Stimulated activated CD8-positive, alpha-beta memory T cell treated with anti-CD3 and anti-CD28 coated beads, Interleukin-4, amount 100 ng/mL, for 4 hours (primary cell): ENCODE results near the gene AMHR2.
"Not testable (repeated sequence)": the region's sequence is repeated elsewhere in the genome, so short reads cannot be mapped to it uniquely, and the experiment has no call there.

Experiments used
- DNase-seq, 2 donors: peaks; one replicate each; pipeline ENCODE4 v3.0.0-alpha.2; 2020; ENCODE audit warnings: low read depth in 2 of 2, low spot score in 1 of 2

AMHR2 gene

DNA sequence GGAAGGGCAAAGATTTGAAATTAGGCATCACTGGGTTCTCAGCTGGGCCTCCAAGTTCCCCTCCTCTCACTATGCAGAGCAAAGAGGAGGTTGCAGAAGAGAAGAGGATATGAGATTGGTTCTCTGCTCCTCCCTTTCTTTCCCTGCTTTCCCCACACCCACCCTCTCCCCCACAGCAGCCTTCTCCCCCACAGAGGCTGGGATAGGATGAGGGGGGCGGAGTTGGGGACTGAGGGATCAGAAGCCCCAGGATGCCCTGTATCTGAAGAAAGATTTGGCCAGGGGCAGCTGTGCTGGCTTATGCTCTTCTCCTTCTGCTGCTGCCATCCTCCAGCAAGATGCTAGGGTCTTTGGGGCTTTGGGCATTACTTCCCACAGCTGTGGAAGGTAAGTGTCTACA lies at the start of gene AMHR2:
Gene AMHR2 (plus strand): TSS at position 259 of the 400 bp plus-strand sequence. CDS start 80 bp downstream, at position 339.
- no peak for DNase-seq

DNA sequence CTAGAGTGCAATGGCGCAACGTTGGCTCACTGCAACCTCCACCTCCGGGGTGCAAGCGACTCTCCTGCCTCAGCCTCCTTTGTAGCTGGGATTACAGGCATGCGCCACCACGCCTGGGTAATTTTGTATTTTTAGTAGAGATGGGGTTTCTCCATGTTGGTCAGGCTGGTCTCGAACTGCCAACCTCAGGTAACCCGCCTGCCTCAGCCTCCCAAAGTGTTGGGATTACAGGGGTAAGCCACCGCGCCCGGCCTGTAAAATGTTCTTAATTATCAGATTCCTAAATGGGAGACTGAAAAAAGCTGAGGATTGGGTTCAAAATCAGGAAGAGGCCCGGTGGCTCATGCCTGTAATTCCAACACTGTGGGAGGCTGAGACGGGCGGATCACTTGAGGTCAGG lies 49.4 kb upstream of the AMHR2 start:
- not testable (repeated sequence) for DNase-seq

DNA sequence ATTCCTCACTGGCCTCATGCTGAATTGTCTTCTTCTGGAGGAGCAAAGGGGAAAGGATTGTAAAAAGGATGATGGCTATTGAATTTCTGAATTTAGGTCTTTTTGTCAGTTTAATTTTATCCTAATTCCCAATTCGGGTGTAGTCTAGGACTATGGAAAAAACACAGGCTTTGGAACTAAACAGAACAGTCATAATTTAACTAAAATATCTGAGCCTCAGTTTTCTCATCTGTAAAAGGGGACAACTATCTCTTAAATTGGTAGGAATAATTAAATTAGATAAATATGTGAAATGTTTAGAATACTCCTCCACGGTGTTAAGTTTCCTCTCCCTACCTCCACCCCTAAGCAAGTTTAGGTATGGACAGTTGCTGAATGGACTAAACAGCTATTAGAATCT lies 46.9 kb upstream of the AMHR2 start:
- no peak for DNase-seq

DNA sequence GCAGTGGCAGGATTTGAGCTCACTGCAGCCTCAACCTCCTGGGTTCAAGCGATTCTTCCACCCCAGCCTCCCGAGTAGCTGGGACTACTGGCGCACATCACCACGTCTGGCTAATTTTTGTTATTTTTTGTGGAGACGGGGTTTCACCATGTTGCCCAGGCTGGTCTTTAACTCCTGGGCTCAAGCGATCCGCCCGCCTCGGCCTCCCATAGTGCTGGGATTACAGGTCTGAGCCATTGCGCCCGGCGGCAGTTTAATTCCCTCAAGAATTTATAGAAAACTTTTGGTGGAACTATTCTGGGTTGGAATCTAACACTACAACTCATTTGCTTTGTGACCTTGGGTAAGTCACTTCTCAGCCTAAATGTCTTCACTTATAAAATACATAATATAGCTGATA lies 45.4 kb upstream of the AMHR2 start:
- DNase-seq, result no peak

DNA sequence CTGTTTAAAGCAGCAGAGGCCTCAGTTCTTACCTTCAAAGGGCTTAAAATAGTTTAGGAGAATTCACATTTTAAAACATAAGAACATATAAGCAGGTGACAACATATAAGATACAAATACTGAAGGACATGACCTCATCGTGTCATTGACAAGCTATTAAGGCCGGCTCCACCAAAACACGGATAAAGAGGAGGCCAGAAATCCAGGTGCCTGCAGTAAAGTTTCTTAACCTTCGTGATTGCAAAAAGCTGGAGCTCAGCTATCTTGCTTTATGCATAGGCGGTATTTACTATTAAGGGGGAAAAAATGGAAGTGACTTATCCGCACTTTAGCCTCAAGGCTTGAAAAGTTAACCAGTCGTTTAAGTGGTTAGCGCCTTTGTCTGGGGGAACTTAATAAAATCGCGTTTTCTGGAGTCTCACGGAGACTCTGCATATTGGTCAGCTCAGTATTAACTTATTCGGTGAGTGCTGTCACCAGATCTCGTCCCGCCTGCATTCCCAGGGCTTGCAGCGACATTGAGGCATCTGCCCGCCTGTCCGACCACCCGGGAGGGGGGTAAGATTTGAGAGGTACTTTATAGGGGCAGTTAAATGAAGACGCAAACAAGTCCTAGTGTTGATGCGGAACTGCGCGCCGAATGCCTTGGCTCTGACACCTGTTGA lies 44.8 kb upstream of the AMHR2 start:
- no peak for DNase-seq

DNA sequence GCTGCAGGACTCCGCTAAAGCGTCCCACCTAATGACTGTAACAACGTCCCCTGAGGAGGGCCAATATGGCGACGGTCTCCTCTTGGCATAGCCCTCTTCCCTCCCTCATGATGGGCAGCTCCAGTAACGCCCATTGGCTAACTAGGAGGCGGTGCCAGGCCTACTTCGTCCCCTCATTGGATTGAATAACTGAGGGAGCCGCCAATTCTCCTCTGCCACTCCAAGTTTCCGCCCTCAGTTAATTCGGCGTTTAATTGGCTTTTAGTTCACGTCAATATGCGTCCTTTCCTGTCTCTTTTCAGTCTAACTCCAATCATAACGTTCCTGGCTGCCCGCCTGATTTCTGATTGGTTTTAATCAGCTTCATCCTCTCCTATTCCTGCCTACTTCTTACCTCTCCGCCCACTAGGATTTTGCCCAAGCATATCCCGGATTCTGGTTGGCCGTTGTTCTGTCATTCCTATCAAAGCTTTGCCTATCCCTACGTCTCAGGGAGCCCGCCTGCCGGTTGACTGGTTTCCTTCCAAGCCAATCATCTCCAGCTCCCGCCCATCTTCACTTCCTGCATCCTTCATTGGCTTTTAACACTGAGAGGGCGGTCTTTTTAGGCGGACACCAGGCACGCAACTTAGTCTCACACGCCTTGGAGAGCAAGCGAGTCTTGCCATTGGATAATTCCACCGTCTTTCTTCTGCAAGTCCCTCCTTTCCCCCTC lies 44.1 kb upstream of the AMHR2 start:
- DNase-seq, result peak in 1 of 2 donors; percentile 98

DNA sequence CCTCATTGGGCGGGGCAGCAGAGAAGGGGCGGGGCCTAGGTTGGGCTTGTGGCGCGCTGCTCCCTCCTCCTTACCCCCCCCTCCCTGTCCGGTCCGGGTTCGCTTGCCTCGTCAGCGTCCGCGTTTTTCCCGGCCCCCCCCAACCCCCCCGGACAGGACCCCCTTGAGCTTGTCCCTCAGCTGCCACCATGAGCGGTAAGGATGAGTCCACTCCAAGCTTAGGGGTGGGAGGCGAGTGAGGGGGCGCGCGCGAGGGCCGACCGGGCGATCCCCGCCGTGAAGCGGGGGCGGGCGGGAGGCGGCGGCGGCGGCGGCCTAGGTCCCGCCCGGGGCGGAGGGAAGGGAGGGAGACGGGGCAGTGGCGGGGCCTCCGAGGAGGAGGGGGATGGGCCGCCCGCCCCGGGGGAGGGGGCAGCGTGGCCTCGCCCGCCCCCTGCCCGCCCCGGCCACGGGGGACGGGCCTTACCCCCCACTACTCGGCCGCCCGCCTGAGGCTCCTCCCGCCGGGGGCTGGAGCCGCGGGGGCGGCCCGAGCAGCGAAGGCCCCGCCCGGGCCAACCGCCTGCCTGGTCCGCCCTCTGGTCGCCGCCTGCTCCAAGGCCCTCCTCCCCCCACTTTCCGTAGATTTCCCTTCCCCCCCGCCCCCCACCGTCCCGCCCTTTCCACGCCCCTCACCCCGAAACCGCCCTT lies 43.4 kb upstream of the AMHR2 start, which contains the start of gene SP1:
Gene SP1 (plus strand): TSS at position 73 of the 690 bp plus-strand sequence. CDS start 116 bp downstream, at position 189.
- peak; percentile 79 to 100 for DNase-seq

DNA sequence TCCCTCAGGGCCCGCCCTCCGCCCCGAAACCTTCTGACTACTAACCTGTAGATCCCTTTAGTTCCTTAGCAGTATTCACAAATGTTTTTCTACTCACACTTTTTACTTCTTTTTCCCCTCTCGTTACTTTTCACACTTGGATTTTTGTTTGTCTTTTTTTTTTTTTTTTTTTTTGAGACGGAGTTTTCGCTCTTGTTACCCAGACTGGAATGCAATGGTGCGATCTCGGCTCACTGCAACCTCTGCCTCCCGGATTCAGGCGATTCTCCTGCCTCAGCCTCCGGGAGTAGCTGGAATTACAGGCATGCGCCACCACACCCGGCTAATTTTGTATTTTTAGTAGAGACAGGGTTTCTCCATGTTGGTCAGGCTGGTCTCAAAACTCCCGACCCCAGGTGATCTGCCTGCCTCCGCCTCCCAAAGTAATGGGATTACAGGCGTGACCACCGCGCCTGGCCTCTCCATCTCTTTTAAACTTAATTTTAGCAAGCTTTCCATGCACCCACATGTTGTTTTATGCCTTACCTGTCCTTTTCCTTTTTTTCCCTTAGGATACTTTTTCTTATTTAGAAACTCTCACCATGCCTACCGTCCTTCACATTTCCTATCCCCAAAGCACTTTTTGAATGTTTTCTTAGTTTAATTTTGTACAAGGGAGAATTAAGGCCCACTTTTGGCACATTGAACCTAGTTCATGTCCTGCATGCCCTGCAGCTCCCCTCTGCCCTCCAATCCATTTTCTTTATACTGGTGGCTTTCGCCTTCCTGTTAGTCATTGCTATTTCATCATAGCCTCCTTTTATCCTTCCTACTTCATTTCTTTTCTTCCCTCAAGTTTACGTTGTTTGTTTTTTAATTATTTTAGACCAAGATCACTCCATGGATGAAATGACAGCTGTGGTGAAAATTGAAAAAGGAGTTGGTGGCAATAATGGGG lies 42.6 kb upstream of the AMHR2 start:
- DNase-seq, result no peak

DNA sequence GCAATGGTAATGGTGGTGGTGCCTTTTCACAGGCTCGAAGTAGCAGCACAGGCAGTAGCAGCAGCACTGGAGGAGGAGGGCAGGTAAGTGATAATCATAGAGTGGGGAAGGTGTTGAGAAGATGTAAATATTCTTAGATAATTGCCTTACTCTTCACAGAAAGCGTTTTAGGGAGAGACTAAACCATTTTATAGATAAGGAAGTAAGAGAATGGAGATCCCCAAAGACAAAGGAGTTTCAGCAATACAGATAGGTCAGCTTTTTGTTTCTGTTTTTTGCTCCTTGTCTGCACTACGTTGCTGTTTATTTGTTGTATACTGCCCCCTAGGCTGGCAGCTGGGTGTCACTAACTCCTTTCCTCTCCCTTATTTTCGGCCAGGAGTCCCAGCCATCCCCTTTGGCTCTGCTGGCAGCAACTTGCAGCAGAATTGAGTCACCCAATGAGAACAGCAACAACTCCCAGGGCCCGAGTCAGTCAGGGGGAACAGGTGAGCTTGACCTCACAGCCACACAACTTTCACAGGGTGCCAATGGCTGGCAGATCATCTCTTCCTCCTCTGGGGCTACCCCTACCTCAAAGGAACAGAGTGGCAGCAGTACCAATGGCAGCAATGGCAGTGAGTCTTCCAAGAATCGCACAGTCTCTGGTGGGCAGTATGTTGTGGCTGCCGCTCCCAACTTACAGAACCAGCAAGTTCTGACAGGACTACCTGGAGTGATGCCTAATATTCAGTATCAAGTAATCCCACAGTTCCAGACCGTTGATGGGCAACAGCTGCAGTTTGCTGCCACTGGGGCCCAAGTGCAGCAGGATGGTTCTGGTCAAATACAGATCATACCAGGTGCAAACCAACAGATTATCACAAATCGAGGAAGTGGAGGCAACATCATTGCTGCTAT lies 41.7 kb upstream of the AMHR2 start:
- DNase-seq, result no peak

DNA sequence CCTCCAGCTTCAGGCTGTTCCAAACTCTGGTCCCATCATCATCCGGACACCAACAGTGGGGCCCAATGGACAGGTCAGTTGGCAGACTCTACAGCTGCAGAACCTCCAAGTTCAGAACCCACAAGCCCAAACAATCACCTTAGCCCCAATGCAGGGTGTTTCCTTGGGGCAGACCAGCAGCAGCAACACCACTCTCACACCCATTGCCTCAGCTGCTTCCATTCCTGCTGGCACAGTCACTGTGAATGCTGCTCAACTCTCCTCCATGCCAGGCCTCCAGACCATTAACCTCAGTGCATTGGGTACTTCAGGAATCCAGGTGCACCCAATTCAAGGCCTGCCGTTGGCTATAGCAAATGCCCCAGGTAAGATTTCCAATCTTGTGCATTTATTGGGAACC lies 40.4 kb upstream of the AMHR2 start:
- DNase-seq, result no peak

DNA sequence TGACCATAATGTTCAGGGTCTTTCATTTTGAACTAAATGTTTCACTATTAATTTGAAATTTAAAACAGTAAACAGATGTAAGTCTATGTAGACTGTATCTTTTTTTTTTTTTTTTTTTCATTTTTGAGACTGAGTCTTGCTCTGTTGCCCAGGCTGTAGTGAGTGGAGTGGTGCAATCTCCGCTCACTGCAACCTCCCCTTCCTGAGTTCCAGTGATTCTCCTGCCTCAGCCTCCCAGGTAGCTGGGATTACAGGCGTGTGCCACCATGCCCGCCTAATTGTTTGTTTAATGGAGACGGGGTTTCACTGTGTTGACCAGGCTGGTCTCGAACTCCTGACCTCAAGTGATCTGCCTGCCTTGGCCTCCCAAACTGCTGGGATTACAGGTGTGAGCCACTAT lies 37.3 kb upstream of the AMHR2 start:
- DNase-seq, result not testable (repeated sequence)

DNA sequence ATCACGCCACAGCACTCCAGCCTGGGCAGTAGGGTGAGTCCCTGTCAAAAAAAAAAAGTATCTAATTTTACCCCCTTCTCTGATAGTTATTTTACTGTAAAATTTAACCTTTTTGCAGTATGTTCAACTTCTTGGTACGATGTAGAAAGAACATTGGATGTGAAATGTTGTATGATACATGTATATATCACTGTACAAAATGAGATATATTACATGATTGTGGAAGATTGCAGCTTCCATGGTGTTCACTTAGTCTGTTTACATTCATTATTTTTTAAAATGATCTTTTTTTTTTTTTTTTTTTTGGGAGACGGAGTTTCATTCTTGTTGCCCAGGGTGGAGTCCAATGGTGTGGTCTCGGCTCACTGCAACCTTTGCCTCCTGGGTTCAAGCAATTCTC lies 34.7 kb upstream of the AMHR2 start:
- DNase-seq, result no peak

DNA sequence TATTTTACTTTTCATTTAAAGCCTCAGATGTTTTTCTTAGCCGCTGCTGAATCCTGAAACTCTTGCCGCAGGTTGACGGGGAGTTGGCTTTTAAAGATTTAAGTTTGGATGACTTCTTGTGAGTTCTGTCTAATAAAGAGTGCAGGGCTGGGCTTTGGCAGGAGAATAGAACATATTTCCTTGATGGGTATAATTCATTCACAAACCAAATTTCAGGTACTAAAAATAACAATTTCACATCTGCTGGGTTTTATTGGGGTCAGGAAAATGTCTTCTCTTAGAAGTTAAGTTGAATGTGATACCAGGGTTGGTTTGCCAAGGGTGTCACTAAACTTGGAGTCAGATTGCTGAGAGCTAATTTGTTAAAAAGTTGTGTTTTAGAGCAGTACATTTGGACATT lies 34.0 kb upstream of the AMHR2 start:
- DNase-seq, result no peak

DNA sequence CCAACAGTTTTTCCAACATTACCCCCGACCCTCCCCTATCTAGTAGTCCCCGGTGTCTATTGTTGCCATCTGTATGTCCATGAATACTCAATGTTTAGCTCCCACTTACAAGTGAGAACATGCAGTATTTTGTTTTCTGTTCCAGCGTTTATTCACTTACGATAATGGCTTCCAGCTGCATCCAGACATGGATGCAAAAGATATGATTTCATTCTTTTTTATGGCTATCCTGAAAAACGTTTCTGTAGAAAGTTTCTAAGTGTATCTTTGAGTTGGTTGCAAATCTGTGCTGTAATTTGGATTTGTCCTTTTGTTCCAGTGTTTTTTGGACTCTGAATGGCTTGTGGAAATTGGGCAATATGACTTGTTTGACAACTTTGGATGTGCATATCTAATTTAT lies 31.9 kb upstream of the AMHR2 start:
- no peak for DNase-seq

DNA sequence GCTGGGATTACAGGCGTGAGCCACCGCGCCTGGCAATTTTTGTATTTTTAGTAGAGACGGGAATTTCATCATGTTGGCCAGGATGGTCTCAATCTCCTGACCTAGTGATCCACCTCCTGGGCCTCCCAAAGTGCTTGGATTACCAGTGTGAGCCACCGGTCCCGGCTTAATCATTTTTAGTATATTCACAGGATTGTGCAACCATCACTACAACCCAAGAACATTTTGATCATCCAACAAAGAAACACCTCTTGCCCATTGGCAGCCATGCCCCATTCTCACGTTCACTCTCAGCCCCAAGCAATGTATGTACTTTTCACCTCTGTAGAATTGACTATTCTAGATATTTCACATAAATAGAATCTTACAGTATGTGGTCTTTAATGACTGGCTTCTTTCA lies 23.8 kb upstream of the AMHR2 start:
- no peak for DNase-seq

DNA sequence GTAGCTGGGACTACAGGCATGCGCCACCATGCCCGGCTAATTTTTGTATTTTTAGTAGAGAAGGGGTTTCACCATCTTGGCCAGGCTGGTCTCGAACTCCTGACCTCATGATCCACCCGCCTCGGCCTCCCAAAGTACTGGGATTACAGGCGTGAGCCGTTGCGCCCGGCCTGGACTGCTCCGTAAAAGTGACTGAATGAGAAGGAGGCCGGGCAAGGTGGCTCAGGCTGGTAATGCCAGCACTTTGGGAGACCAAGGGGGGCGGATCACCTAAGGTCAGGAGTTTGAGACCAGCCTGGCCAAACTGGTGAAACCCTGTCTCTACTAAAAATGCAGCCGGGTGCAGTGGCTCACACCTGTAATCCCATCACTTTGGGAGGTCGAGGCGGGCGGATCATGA lies 21.3 kb upstream of the AMHR2 start:
- DNase-seq, result not testable (repeated sequence)

DNA sequence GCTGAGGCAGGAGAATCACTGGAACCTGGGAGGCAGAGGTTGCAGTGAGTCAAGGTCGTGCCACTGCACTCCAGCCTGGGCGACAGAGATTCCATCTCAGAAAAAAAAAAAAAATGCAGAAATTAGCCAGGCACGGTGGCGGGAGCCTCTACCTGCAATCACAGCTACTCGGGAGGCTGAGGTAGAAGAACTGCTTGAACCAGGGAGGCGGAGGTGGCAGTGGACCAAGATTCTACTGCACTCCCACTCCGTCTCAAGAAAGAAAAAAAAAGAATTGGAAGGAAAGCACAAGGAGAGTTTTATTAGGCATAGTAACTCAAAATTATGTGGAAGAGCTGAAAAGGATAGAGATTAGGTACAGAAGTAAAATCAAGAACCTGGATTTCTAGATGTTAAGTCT lies 20.8 kb upstream of the AMHR2 start:
- DNase-seq, result no peak

DNA sequence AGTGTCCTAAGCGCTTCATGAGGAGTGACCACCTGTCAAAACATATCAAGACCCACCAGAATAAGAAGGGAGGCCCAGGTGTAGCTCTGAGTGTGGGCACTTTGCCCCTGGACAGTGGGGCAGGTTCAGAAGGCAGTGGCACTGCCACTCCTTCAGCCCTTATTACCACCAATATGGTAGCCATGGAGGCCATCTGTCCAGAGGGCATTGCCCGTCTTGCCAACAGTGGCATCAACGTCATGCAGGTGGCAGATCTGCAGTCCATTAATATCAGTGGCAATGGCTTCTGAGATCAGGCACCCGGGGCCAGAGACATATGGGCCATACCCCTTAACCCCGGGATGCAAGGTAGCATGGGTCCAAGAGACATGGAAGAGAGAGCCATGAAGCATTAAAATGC lies 12.7 kb upstream of the AMHR2 start:
- no peak for DNase-seq

DNA sequence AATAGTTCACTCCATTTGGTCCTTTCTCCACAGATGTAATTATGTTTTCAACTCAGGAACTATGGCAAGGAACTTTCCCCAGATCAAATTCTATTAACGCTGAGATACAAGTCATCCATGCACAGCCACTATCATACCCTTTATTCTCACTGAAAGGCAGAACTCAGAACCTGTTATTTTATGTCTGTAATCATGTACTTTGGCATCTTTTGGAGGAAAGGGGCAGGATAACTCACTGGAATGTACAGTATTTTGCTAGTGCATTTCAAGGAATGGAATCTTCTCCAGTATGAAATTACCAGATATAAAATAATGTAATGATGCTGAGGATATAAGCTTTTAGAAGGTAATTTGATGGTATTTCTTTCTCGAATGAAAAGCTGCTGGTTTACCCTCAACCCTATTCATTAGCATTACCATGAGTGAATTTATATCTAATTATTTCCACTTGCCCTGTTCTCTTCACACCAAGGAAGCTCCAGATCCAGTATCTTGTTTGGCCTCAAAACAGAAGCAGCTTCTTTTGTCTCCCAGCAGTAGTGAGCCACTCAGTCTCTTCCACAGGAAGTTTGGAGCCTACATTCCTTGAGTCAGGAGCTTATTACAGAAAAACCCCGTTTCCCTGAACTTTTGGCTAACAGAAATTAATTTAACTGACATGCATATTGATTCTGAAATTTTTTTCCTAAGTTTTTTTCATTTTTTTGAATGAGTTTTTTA lies 10.0 kb upstream of the AMHR2 start:
- DNase-seq, result no peak
